Epithelial cell of esophagus (primary cell): ENCODE measurements around the gene PTGFRN.

Experiments used
- DNase-seq: peaks from one replicate; pipeline ENCODE4 v3.0.0; 2010; ENCODE audit warnings: low read depth
- H3K4me3 ChIP-seq: 2 replicates; pipeline ENCODE4 v1.5.1; 2011; ENCODE audit warnings: mild to moderate bottlenecking, low read length, control low read depth
- TF ChIP-seq, protein P1 (sequence below): IDR thresholded peaks from 2 replicates; pipeline ENCODE4 v1.5.1; 2011; ENCODE audit warnings: low read depth, mild to moderate bottlenecking, low read length, control low read depth, inconsistent platforms; ENCODE audit not compliant: insufficient read depth; ENCODE audit errors: missing control alignments

Gene PTGFRN

DNA sequence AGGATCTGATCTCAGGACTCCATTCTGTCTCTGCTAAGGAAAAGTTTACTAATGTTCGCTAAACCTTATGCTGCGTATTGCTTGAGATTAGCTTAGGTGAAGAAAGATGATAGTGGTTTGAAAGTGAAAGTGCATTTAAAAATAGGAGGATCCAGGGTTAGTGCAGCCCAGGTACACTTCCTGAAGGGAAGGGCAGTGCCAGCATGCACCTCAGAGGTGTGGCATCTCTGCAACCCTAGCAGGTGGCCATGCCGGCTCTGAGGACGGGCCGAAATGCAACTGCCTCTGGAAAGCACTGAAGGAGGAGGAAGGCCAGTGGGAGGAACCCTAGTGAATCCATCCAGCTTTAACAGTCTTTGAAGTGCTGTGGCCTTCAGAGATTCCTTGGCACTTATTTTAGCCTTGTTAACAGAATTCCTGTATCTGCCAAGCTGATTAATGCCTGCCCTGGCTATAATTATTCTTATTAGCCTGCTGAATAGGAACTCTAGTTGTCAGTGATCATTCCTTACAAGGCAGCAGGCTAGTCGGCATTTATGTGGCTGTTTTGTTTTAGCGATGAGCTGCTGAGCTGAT, 5.5 kb downstream of the PTGFRN start:
- DNase-seq = peak; percentile 40
- H3K4me3 ChIP-seq = peak overlapping the region; percentile 8
- TF ChIP-seq, protein P1, sequence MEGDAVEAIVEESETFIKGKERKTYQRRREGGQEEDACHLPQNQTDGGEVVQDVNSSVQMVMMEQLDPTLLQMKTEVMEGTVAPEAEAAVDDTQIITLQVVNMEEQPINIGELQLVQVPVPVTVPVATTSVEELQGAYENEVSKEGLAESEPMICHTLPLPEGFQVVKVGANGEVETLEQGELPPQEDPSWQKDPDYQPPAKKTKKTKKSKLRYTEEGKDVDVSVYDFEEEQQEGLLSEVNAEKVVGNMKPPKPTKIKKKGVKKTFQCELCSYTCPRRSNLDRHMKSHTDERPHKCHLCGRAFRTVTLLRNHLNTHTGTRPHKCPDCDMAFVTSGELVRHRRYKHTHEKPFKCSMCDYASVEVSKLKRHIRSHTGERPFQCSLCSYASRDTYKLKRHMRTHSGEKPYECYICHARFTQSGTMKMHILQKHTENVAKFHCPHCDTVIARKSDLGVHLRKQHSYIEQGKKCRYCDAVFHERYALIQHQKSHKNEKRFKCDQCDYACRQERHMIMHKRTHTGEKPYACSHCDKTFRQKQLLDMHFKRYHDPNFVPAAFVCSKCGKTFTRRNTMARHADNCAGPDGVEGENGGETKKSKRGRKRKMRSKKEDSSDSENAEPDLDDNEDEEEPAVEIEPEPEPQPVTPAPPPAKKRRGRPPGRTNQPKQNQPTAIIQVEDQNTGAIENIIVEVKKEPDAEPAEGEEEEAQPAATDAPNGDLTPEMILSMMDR = no peak

DNA sequence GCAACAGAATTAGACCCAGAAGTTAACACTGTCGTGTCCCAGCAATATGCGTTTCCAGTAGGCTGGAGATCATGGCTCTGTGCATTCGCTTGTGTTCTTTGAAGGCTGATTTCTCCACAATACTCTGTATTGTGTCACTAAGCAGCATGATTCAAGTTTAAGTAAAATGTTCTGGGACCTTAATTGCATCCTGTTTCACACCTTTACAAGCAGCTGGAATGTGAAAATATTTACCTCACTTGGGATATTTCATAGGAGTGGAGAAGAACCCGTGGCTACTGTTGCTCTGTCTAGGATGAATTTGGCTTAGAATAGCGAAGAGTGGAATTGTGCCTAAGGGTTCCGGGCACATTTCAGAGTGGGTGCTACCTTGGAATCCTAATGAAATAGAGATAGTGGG, 6.3 kb downstream of the PTGFRN start:
- no peak for DNase-seq
- TF ChIP-seq, protein P1 = no peak
- H3K4me3 ChIP-seq = no peak overlapping the region

DNA sequence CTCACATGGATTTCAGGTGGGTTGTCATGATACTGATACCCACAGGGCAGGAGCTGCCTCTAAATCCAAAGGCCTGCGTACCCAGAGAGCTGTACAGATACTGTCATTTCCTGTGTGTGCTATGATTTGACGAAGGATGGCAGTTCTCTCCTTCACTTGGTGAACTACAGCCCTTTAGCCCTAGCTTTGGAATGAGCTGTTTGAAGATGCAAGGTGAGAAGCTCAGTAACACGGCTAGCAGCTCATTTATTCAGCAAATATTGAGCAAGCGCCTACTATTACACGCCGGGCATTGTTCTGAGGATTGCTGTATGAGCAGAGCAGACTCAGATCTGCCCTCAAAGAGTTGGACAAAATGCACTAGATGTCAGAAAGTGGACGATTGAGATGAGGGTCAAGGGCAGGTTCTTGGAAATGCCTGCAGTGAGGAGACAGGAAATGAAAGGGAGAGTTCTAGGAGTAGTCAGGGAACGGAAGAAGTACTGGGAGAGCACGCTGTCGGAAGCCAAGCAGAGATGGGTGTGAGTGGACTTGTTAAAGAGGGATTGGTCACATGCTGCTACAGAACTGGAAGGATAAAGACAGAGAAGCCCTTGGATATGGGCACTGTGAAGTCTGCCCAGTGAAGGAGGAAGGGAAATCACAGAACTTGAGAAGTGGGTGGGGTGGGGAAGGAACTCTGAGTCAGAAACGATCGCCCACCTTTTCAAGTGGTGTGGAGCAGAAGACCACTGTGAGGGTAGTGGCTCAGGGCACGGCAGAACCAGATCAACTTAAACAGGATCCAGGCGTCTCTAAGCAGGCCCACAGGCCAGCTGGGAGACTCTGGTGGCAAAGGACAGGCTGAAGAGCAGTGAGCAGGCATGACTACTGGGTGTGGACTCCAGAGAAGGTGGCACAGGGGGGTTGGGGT, 7.1 kb downstream of the PTGFRN start:
- no peak overlapping the region for H3K4me3 ChIP-seq
- TF ChIP-seq, protein P1 = no peak
- peak; percentile 54 for DNase-seq

DNA sequence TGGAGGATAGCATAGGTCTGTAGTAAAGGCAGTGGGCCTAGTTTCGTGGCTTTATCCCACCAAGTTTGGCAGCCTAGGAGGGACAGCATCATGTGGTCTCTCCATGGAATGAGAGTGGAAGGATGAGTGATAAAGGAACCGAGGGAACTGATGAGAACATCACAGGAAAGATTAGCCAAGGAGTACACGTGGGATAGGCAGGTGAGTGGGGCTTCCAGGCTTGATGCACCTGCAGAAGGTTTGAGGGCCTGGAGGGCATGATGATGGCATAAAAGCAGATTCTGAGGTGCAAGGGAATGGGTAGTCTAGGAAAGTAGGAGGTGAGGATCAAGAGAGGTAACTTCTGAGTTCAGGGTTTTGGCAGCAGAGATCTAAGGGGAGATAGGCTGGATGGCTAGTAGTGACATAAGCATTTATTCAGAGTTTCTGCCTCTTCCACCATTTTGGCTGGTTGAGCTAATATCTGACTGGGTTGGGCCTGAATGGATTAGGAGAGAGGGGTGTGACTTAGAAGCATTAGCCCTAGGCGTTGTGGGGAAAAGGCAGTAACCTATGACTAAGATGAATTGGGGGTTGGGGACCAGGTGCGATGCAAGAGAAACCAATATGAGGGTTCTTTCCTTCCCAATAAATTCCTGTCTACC, 9.1 kb downstream of the PTGFRN start:
- peak; percentile 95 for DNase-seq
- TF ChIP-seq, protein P1 = no peak
- H3K4me3 ChIP-seq = no peak overlapping the region

DNA sequence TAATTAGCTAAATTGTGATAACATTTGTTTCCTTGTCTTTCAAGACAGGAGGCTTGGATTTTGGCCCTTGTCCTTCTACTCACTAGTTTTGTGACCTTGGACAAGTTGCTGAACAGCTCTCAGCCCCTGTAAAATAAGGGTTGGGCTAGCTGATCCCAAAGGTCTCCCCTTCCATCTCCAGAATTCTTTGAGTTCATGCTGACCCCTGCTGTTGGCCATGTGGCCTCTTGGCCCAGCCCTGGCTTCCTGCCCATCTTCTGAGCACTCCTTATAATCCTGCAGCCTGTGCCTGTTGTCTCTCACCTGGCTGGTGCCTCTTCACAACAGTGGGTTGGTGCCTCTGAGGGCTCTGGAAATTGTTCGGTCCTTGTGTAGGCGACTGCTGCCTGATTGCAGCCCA, 10.1 kb downstream of the PTGFRN start:
- no peak for DNase-seq
- H3K4me3 ChIP-seq = no peak overlapping the region
- TF ChIP-seq, protein P1 = no peak

DNA sequence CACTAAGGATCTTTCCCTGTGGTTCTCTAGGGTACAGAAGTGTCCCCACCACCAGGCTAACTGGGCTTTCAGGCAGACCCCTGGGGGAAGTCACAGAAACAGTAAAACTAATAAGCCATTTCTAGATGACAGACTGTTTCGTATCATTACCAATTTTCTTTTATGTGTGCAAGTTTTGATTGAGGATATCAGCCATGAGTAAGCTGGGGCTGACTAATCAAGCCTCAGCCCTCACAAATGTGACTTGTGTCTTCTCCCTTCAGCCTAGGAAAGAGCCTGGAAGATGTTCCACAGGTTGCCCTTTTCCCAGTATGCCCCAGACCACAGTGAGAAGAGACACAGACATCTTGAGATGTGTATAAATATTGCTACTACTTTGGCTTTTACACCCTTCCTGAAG, 10.5 kb downstream of the PTGFRN start:
- peak; percentile 71 for DNase-seq
- no peak overlapping the region for H3K4me3 ChIP-seq
- TF ChIP-seq, protein P1 = no peak
